Kasumi-1 (cell line): ENCODE data around the gene MUC16.
A peak's percentile ranks its signal among the peaks of the same experiment; 100 is the strongest.

Experiments used
- DNase-seq, 2 experiments: peaks; one replicate each; lab custom pipeline; 2025; lab: John Stamatoyannopoulos, UW

MUC16 gene

GRCh38 chr19:9008667-9009066 lies 1.5 kb downstream of the MUC16 start:
- DNase-seq = no peak

- DNase-seq = no peak
Measured at GRCh38 chr19:9000933-9001332, 9.3 kb downstream of the MUC16 start.

GRCh38 chr19:8988204-8988603 lies 22.0 kb downstream of the MUC16 start:
- DNase-seq = no peak

- DNase-seq = no peak
Measured at GRCh38 chr19:8986296-8986695, 23.9 kb downstream of the MUC16 start.

GRCh38 chr19:8973501-8974091 lies 36.6 kb downstream of the MUC16 start:
- peak; percentile 20 to 45 for DNase-seq

- DNase-seq = no peak
Measured at GRCh38 chr19:8965887-8966286, 44.3 kb downstream of the MUC16 start.
